HepG2 (cell line): Measurements from ENCODE around the gene HSPB2. TPM values are rescaled to one million over a fixed set of nuclear protein-coding genes. Genes with fewer than 3 reads are reported as not detected.

Experiments
- ATAC-seq: fragments of 200-7000 bp; cut with Tn5 transposase; 3 replicates; pipeline ENCODE4 v1.9.1; 2020; ENCODE audit warnings: mild to moderate bottlenecking, moderate library complexity
- BruUV-seq: library from RNA; stranded (reverse); fragments of 400-500 nt; replicated peaks from 2 replicates; lab custom pipeline; 2021; lab: Mats Ljungman, UMichigan
- CTCF ChIA-PET: fragments of 300-600 bp; formaldehyde crosslinking; extraction: SDS; loops from one replicate; lab custom pipeline; 2021; ENCODE audit warnings: low total read pairs, inconsistent platforms, low intra/inter-chr PET ratio; lab: Yijun Ruan, JAX
- POLR2A ChIA-PET: fragments of 350-600 bp; sonication (Branson Sonifier 250); formaldehyde crosslinking; loops from one replicate; lab custom pipeline; 2020; ENCODE audit warnings: antibody characterized with exemption, inconsistent platforms; lab: Yijun Ruan, JAX
- DNase-seq: peaks from one replicate; pipeline ENCODE4 v3.0.0-alpha.2; 2015; ENCODE audit warnings: low spot score
- FAIRE-seq: peaks from 3 replicates; lab custom pipeline; 2011; peaks lifted over from hg19 to GRCh38; lab: Jason Lieb, UNC
- H2AFZ ChIP-seq: one replicate; pipeline ENCODE4 v1.6.1; 2011; ENCODE audit warnings: low read length, inconsistent platforms
- H3K27ac ChIP-seq: fragments of 300-600 bp; 3 replicates; pipeline ENCODE4 v1.8.0; 2011; ENCODE audit warnings: mixed run types, mild to moderate bottlenecking, mixed read lengths, low read length, inconsistent platforms; ENCODE audit not compliant: insufficient read depth; ENCODE audit errors: extremely low read length
- H3K27me3 ChIP-seq, 2 experiments: fragments of 200-600 bp in 1 of 2; 2 replicates in 1 of 2; 3 replicates in 1 of 2; pipeline versions ENCODE4 v1.6.0 to v1.8.0; 2011; ENCODE audit warnings: low read length in 2 of 2, mild to moderate bottlenecking in 2 of 2, moderate library complexity in 2 of 2, inconsistent platforms in 1 of 2; ENCODE audit not compliant: insufficient read depth in 2 of 2, control insufficient read depth in 1 of 2
- H3K36me3 ChIP-seq, 2 experiments: fragments of 200-600 bp in 1 of 2; replicated peaks in 1 of 2; 2 replicates in 1 of 2; 3 replicates in 1 of 2; pipeline versions ENCODE4 v1.5.1 to v1.8.0; 2011; ENCODE audit warnings: low read length in 2 of 2, inconsistent platforms in 1 of 2; ENCODE audit not compliant: insufficient read depth in 2 of 2, control insufficient read depth in 1 of 2
- H3K4me1 ChIP-seq: 2 replicates; pipeline ENCODE4 v1.5.1; 2012; ENCODE audit warnings: low read length, inconsistent platforms; ENCODE audit not compliant: insufficient read depth
- H3K4me2 ChIP-seq: 2 replicates; pipeline ENCODE4 v1.6.0; 2011; ENCODE audit warnings: low read depth, low read length, inconsistent platforms
- H3K4me3 ChIP-seq, 3 experiments: fragments of 200-600 bp in 1 of 3; sonication (generic), shearing (Covaris generic) in 1 of 3; replicated peaks in 1 of 3; 2 replicates each; pipeline ENCODE4 v1.5.1; 2011 to 2016; ENCODE audit warnings: low read length in 3 of 3, inconsistent platforms in 2 of 3, low read depth in 2 of 3, mild to moderate bottlenecking in 2 of 3, control low read depth in 1 of 3, mixed read lengths in 1 of 3; ENCODE audit not compliant: insufficient read depth in 1 of 3
- H3K79me2 ChIP-seq: one replicate; pipeline ENCODE4 v1.6.1; 2011; ENCODE audit warnings: low read length, inconsistent platforms; ENCODE audit not compliant: insufficient read depth
- H3K9ac ChIP-seq: 2 replicates; pipeline ENCODE4 v1.6.0; 2011; ENCODE audit warnings: mild to moderate bottlenecking, low read depth, low read length, inconsistent platforms; ENCODE audit not compliant: insufficient read depth
- H3K9me3 ChIP-seq: 2 replicates; pipeline ENCODE4 v1.5.1; 2012; ENCODE audit warnings: mild to moderate bottlenecking, low read length
- H4K20me1 ChIP-seq: 2 replicates; pipeline ENCODE4 v1.6.0; 2011; ENCODE audit warnings: inconsistent platforms, mild to moderate bottlenecking, low read length, moderate library complexity; ENCODE audit not compliant: insufficient read depth
- AGO1 ChIP-seq: fragments of 200-400 bp; formaldehyde crosslinking; IDR thresholded peaks from 2 replicates; pipeline ENCODE4 v1.6.1; 2017; ENCODE audit warnings: mild to moderate bottlenecking, low read depth, low read length, moderate library complexity; ENCODE audit not compliant: poor library complexity, severe bottlenecking
- GMEB2 ChIP-seq: IDR thresholded peaks from 2 replicates; pipeline ENCODE4 v1.6.1; 2016; ENCODE audit warnings: missing biosample characterization, missing genetic modification reagents, low read depth
- HCFC1 ChIP-seq: fragments of 150-350 bp; IDR thresholded peaks from 2 replicates; pipeline ENCODE4 v1.6.1; 2014; ENCODE audit warnings: low read depth, low read length
- HDAC1 ChIP-seq: sonication (generic); formaldehyde crosslinking; IDR thresholded peaks from 2 replicates; pipeline ENCODE4 v1.5.1; 2020; ENCODE audit warnings: mild to moderate bottlenecking, missing genetic modification reagents
- HINFP ChIP-seq: sonication (generic); formaldehyde crosslinking; IDR thresholded peaks from 2 replicates; pipeline ENCODE4 v1.4.0; 2020; ENCODE audit warnings: low read depth, mild to moderate bottlenecking, missing genetic modification reagents
- KLF13 ChIP-seq: sonication (generic); formaldehyde crosslinking; IDR thresholded peaks from 2 replicates; pipeline ENCODE4 v1.4.0; 2020; ENCODE audit warnings: mild to moderate bottlenecking, missing genetic modification reagents
- SRSF4 ChIP-seq: fragments of 200-400 bp; formaldehyde crosslinking; IDR thresholded peaks from one replicate; pipeline ENCODE4 v1.6.1; 2018; ENCODE audit warnings: mild to moderate bottlenecking, low read depth, low read length, moderate library complexity; ENCODE audit not compliant: poor library complexity, severe bottlenecking
- ZBED4 ChIP-seq: sonication (generic); formaldehyde crosslinking; IDR thresholded peaks from 2 replicates; pipeline ENCODE4 v1.4.0; 2020; ENCODE audit warnings: missing genetic modification reagents, borderline replicate concordance
- ZBTB10 ChIP-seq: sonication (generic); formaldehyde crosslinking; IDR thresholded peaks from 2 replicates; pipeline ENCODE4 v1.4.0; 2020; ENCODE audit warnings: missing genetic modification reagents, borderline replicate concordance
- ZNF230 ChIP-seq: sonication (generic); formaldehyde crosslinking; IDR thresholded peaks from 2 replicates; pipeline ENCODE4 v1.4.0; 2020; ENCODE audit warnings: mild to moderate bottlenecking, missing genetic modification reagents
- ZNF350 ChIP-seq: sonication (generic); formaldehyde crosslinking; IDR thresholded peaks from 2 replicates; pipeline ENCODE4 v1.4.0; 2020; ENCODE audit warnings: mild to moderate bottlenecking, low read depth, missing genetic modification reagents, borderline replicate concordance
- WGBS: methylation state at CpG from one replicate; pipeline ENCODE4 v1.1.6; 2017; ENCODE audit warnings: low lambda C conversion rate; 5-methylcytosine and 5-hydroxymethylcytosine counted together
- in situ Hi-C: cut with HindIII; loops from 2 replicates; pipeline ENCODE4 v1.10.0; 2017; ENCODE audit warnings: low pct_unique_long_range_greater_than_20kb; ENCODE audit not compliant: extremely low pct_ligation_motif_present
- intact Hi-C: fragments of 100-400 bp; cut with micrococcal nuclease; formaldehyde crosslinking; loops from one replicate; pipeline ENCODE4 v1.10.0; 2022; ENCODE audit not compliant: unreplicated experiment
- polyA plus RNA-seq, 8 experiments: library from polyadenylated mRNA; depleted of rRNA in 3 of 8; stranded (reverse) in 7 of 8; unstranded in 1 of 8; fragments of >200 nt; fragmentation: Illumina TruSeq in 4 of 8; extraction: Trizol in 4 of 8; gene quantifications; 2 replicates each; pipeline versions ENCODE4 v1.2.1 to v1.2.3, GENCODE V29; 2011 to 2016; ENCODE audit warnings: low read depth in 4 of 8, missing spikeins in 1 of 8, mixed read lengths in 1 of 8; ENCODE audit not compliant: insufficient read depth in 1 of 8
- total RNA-seq, 5 experiments: library from RNA; depleted of rRNA; stranded (reverse); fragments of >200 nt; fragmentation: Illumina TruSeq; extraction: Trizol; gene quantifications; 2 replicates each; pipeline ENCODE4 v1.2.3, GENCODE V29; 2016; ENCODE audit warnings: low read depth in 1 of 5

Gene HSPB2
- total and polyA plus RNA-seq, 2 of the 13 experiments (the other 11 are each of a cell fraction or from before 2014, with no cell fraction given): 0.04 TPM; not detected in 1

- H3K9ac ChIP-seq: no peak overlapping the region
- ATAC-seq: no peak
- no peaks in the 10 kb centered on the region for H3K9me3 ChIP-seq
- peaks cover 13% of the 10 kb centered on the region for H3K4me1 ChIP-seq
- no peak for DNase-seq
- H3K4me3 ChIP-seq: no peak overlapping the region
- H3K27me3 ChIP-seq: no peaks in the 10 kb centered on the region
- ChIA-PET CTCF (no interaction called here), POLR2A (no interaction called here)
- 84% methylated on average over 7 of the region's 7 CpGs for whole genome bisulfite sequencing
- no TSS peak for BruUV-seq
- H3K79me2 ChIP-seq: no peaks in the 10 kb centered on the region
- intact Hi-C loops: no loop called here
- no peaks in the 10 kb centered on the region for H4K20me1 ChIP-seq
- H2AFZ ChIP-seq: no peak overlapping the region
- in situ Hi-C loops: no loop called here
- no peak overlapping the region for H3K4me2 ChIP-seq
- H3K27ac ChIP-seq: no peak overlapping the region
- FAIRE-seq: no peak
- no peaks in the 10 kb centered on the region for H3K36me3 ChIP-seq
- no peak for TF ChIP-seq HDAC1 (CRISPR knock-in tag)
- no peak for TF ChIP-seq HINFP (CRISPR knock-in tag)
- TF ChIP-seq KLF13: no peak
- no peak for TF ChIP-seq ZBED4
- no peak for TF ChIP-seq AGO1
- TF ChIP-seq HCFC1: no peak
- TF ChIP-seq ZNF230: no peak
- TF ChIP-seq GMEB2 (CRISPR knock-in tag): no peak
- no peak for TF ChIP-seq SRSF4
- no peak for TF ChIP-seq ZNF350
- no peak for TF ChIP-seq ZBTB10 (CRISPR knock-in tag)
Observed at GRCh38 chr11:111949519-111950426, 37.2 kb downstream of the HSPB2 start.
